ENCODE results near the gene MAPK14. TPM values are rescaled to one million over a fixed set of nuclear protein-coding genes. Genes with fewer than 3 reads are reported as not detected.

Gene MAPK14
- total and polyA plus RNA-seq, 9 of the 15 experiments (the other 6 are each of a cell fraction or from before 2014, with no cell fraction given): 8.8 to 62.7 (median 35.5) TPM

DNA sequence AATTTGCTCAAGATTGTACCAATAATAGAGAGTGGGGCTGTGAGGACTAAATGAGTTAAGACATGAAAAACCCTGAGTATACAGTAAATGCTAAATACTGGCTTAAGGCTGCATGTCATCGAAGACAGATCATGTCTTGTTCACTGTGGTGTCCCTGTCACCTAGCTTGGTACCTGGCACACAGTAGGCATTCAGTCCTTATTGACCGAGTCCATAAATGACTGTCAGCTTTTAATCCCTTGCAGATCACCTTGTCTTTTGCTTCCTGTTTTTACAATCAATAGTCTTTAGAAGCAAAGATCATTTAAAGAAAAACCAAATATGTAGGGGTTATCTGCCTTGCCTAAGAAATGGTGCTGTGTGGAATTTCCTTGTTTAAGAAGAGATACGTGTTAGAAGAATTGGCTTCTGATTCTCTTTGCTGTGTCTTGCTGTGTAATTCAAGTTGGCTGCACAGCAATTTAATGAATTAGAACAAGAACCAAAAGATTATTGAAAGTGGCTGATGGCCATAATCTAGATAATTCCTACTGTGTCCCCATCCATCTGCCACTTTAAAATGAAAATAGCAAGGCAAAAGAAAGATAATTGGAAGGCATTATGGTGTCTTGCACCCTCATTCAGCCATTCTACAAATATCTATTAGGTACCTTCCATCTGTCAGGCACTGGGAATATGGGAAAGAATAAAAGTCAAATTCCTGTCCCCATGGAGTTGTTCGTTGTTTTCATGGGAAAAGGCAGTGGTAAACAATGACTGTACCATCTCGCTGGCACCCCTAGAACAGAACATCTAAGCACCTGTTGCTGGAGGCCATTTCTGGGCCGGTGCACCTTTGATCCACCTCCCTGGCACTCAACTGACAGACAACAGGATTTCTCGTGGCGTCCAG, 90.3 kb downstream of the MAPK14 start:
- H2AFZ ChIP-seq (ENCODE audit: low read depth, low read length): peak overlapping the region; percentile 61
- POLR2A ChIA-PET: interaction anchor here (0.6 to 2.5 kb wide), 7 partner anchors 12 to 202 kb away, joined by 3 to 9 read pairs (median 3); partner anchors contain the start of gene MAPK14
- peak overlapping the region; percentile 73 for H3K4me2 ChIP-seq (ENCODE audit: insufficient read depth, low read length)
- BruUV-seq (replicated peaks): TSS peak; percentile 82
- CTCF ChIA-PET (ENCODE audit: low intra/inter-chr PET ratio): no interaction called here
- H3K4me3 ChIP-seq: no peak overlapping the region
- no peaks in the 10 kb centered on the region for H3K9me3 ChIP-seq (replicated peaks; ENCODE audit: control insufficient read depth, insufficient read depth, low read depth, low read length)
- in situ Hi-C loops (cut with MboI) (no loop called here), intact Hi-C loops (cut with micrococcal nuclease) (loop anchor here (1.0 kb wide), 2 partner anchors 19 to 91 kb away; partner anchors contain the start of gene MAPK14)
- H3K9ac ChIP-seq (ENCODE audit: insufficient read depth in 1 of 2, low read depth in 2 of 2, low read length in 2 of 2): peak overlapping the region; percentile 46 to 71; a peak in 3 of 4 replicates
- no peaks in the 10 kb centered on the region for H3K36me3 ChIP-seq (ENCODE audit: control insufficient read depth, insufficient read depth, low read length)
- no peaks in the 10 kb centered on the region for H4K20me1 ChIP-seq (replicated peaks; ENCODE audit: control insufficient read depth, insufficient read depth, low read length)
- H3K4me1 ChIP-seq (replicated peaks in 1 of 2; ENCODE audit: control insufficient read depth in 2 of 2, insufficient read depth in 2 of 2, low read length in 2 of 2): peaks cover 54 to 73% of the 10 kb centered on the region in 2 experiments
- FAIRE-seq (no peak), DNase-seq (ENCODE audit: extremely low read depth in 1 of 4, low spot score in 3 of 4) (no peak), ATAC-seq (no peak)
- peaks cover 3% of the 10 kb centered on the region for H3K9me1 ChIP-seq (ENCODE audit: control insufficient read depth, insufficient read depth, low read length)
- no peaks in the 10 kb centered on the region for H3K27me3 ChIP-seq (ENCODE audit: control insufficient read depth in 2 of 2, insufficient read depth in 2 of 2, low read length in 2 of 2)
- no peaks in the 10 kb centered on the region for H3K79me2 ChIP-seq (ENCODE audit: control insufficient read depth, insufficient read depth, low read length)
- WGBS (ENCODE audit: insufficient coverage, low coverage, missing lambda C conversion rate): 20% methylated on average over 8 of the region's 8 CpGs
- peak overlapping the region; percentile 80 for H3K27ac ChIP-seq (ENCODE audit: extremely low read depth, low read depth, low read length)
- TF ChIP-seq THAP7 (CRISPR knock-in tag; IDR thresholded peaks at IDR 0.05) (0 out of 2 replicates have a peak, but pooled peaks have one; percentile 25), MCM2 (IDR thresholded peaks at IDR 0.05; ENCODE audit: low read depth) (no peak), HMGXB4 (CRISPR knock-in tag; IDR thresholded peaks at IDR 0.05) (no peak), KLF6 (CRISPR knock-in tag; IDR thresholded peaks at IDR 0.05; ENCODE audit: borderline replicate concordance) (no peak), CBFA2T3 (IDR thresholded peaks at IDR 0.05) (no peak), NR3C1 (CRISPR knock-in tag; IDR thresholded peaks at IDR 0.05) (no peak), ZNF274 (IDR thresholded peaks at IDR 0.05; ENCODE audit: borderline replicate concordance, low read depth, low read length) (no peak), SP2 (IDR thresholded peaks at IDR 0.05; ENCODE audit: extremely low read depth, low read depth, low read length, poor library complexity, severe bottlenecking) (no peak), HCFC1 (IDR thresholded peaks at IDR 0.05; ENCODE audit: low read depth, low read length) (no peak), ARID2 (IDR thresholded peaks at IDR 0.05) (0 out of 2 replicates have a peak, but pooled peaks have one; percentile 43), ARNT (IDR thresholded peaks at IDR 0.05) (no peak), POLR2AphosphoS5 (IDR thresholded peaks at IDR 0.05; ENCODE audit: control insufficient read depth, insufficient read depth, low read depth, low read length) (no peak), NFATC3 (IDR thresholded peaks at IDR 0.05) (peak; percentile 13; the same call in 1 of the 2 replicates)
- TF ChIP-seq, protein P1, sequence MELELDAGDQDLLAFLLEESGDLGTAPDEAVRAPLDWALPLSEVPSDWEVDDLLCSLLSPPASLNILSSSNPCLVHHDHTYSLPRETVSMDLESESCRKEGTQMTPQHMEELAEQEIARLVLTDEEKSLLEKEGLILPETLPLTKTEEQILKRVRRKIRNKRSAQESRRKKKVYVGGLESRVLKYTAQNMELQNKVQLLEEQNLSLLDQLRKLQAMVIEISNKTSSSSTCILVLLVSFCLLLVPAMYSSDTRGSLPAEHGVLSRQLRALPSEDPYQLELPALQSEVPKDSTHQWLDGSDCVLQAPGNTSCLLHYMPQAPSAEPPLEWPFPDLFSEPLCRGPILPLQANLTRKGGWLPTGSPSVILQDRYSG (tag; conservative IDR thresholded peaks at IDR 0.05; ENCODE audit: low read depth): peak; percentile 88
